H1 (cell line): ENCODE measurements around the gene ADCY2. TPM values are rescaled to one million over a fixed set of nuclear protein-coding genes. Genes with fewer than 3 reads are reported as not detected.

Experiments
- CTCF ChIA-PET: fragments of 300-600 bp; sonication (Branson Sonifier 250); formaldehyde crosslinking; loops from one replicate; lab custom pipeline; 2021; ENCODE audit not compliant: partially characterized antibody; lab: Charles Lee
- POLR2A ChIA-PET: fragments of 300-600 bp; sonication (Branson Sonifier 250); formaldehyde crosslinking; loops from one replicate; lab custom pipeline; 2021; ENCODE audit warnings: inconsistent platforms; ENCODE audit not compliant: partially characterized antibody; lab: Charles Lee
- DNase-seq, 2 experiments: peaks; one replicate each; pipeline versions ENCODE4 v3.0.0 to v3.0.0-alpha.2; 2010 to 2022; ENCODE audit warnings: low spot score in 2 of 2, low read depth in 1 of 2, mixed read lengths in 1 of 2
- FAIRE-seq: peaks from 2 replicates; lab custom pipeline; 2011; peaks lifted over from hg19 to GRCh38; lab: Jason Lieb, UNC
- H2AFZ ChIP-seq: 2 replicates; pipeline ENCODE4 v1.8.1; 2012; ENCODE audit warnings: low read length, inconsistent platforms
- H2AK5ac ChIP-seq: 2 replicates; pipeline ENCODE4 v1.6.1; 2013; ENCODE audit warnings: low read depth, low read length
- H2BK120ac ChIP-seq: replicated peaks from 2 replicates; pipeline ENCODE3; 2013; ENCODE audit warnings: low read depth, low read length, inconsistent platforms
- H2BK12ac ChIP-seq: 2 replicates; pipeline ENCODE4 v1.6.1; 2013; ENCODE audit warnings: low read depth, low read length
- H2BK15ac ChIP-seq: 2 replicates; pipeline ENCODE4 v1.6.1; 2013; ENCODE audit warnings: low read length
- H2BK20ac ChIP-seq: 2 replicates; pipeline ENCODE4 v1.6.1; 2013; ENCODE audit warnings: low read length
- H2BK5ac ChIP-seq: 2 replicates; pipeline ENCODE4 v1.6.1; 2013; ENCODE audit warnings: low read depth, low read length
- H3K14ac ChIP-seq: 2 replicates; pipeline ENCODE4 v1.6.1; 2013; ENCODE audit warnings: inconsistent platforms; ENCODE audit not compliant: insufficient read length
- H3K18ac ChIP-seq: 2 replicates; pipeline ENCODE4 v1.6.1; 2013; ENCODE audit warnings: low read length; ENCODE audit errors: extremely low read depth
- H3K23ac ChIP-seq: 2 replicates; pipeline ENCODE4 v1.6.1; 2013; ENCODE audit warnings: inconsistent platforms; ENCODE audit not compliant: insufficient read length
- H3K23me2 ChIP-seq: 2 replicates; pipeline ENCODE4 v1.6.1; 2013; ENCODE audit warnings: low read depth, low read length
- H3K27ac ChIP-seq: 2 replicates; pipeline ENCODE4 v1.6.1; 2011; ENCODE audit warnings: low read depth, low read length, inconsistent platforms
- H3K27me3 ChIP-seq, 4 experiments: replicated peaks in 1 of 4; 1 replicate in 1 of 4; 2 replicates in 3 of 4; pipeline versions ENCODE4 v1.6.1 to v1.8.1; 2011 to 2013; ENCODE audit warnings: low read length in 3 of 4, mild to moderate bottlenecking in 3 of 4, inconsistent platforms in 2 of 4, mixed read lengths in 2 of 4, moderate library complexity in 1 of 4; ENCODE audit not compliant: control insufficient read depth in 3 of 4, insufficient read depth in 3 of 4; ENCODE audit errors: extremely low read depth in 1 of 4
- H3K36me3 ChIP-seq, 4 experiments: 2 replicates each; pipeline versions ENCODE4 v1.6.1 to v1.8.1; 2011 to 2013; ENCODE audit warnings: mild to moderate bottlenecking in 4 of 4, low read length in 3 of 4, moderate library complexity in 2 of 4, control low read depth in 1 of 4, inconsistent platforms in 1 of 4; ENCODE audit not compliant: insufficient read depth in 4 of 4, control insufficient read depth in 2 of 4
- H3K4ac ChIP-seq: replicated peaks from 2 replicates; pipeline ENCODE3; 2013; ENCODE audit warnings: low read length, low read depth, mixed read lengths, inconsistent platforms; ENCODE audit not compliant: insufficient read length
- H3K4me1 ChIP-seq, 4 experiments: replicated peaks in 1 of 4; 1 replicate in 1 of 4; 2 replicates in 3 of 4; pipeline versions ENCODE4 v1.6.1 to v1.8.1; 2011 to 2013; ENCODE audit warnings: low read length in 3 of 4, inconsistent platforms in 2 of 4, mixed read lengths in 1 of 4; ENCODE audit not compliant: insufficient read depth in 4 of 4, control insufficient read depth in 3 of 4
- H3K4me2 ChIP-seq, 2 experiments: 2 replicates each; pipeline versions ENCODE4 v1.6.1 to v1.8.1; 2011 to 2013; ENCODE audit warnings: low read depth in 2 of 2, low read length in 2 of 2, control low read depth in 1 of 2, inconsistent platforms in 1 of 2, mild to moderate bottlenecking in 1 of 2; ENCODE audit not compliant: insufficient read depth in 1 of 2
- H3K4me3 ChIP-seq, 4 experiments: fragments of 200-600, 300-600 bp in 1 of 4; sonication (generic), shearing (Covaris generic), sonication (Bioruptor Twin) in 1 of 4; 2 replicates each; pipeline versions ENCODE4 v1.5.1 to v1.8.1; 2011 to 2016; ENCODE audit warnings: low read length in 4 of 4, low read depth in 3 of 4, control low read depth in 2 of 4, inconsistent platforms in 2 of 4, mild to moderate bottlenecking in 2 of 4, mixed read lengths in 1 of 4, moderate library complexity in 1 of 4; ENCODE audit not compliant: insufficient read depth in 2 of 4; ENCODE audit errors: extremely low read depth in 1 of 4
- H3K56ac ChIP-seq: replicated peaks from 2 replicates; pipeline ENCODE3; 2013; ENCODE audit warnings: low read depth, mild to moderate bottlenecking, mixed read lengths, low read length, inconsistent platforms; ENCODE audit not compliant: insufficient read length
- H3K79me1 ChIP-seq: 2 replicates; pipeline ENCODE4 v1.6.1; 2013; ENCODE audit warnings: low read depth, low read length, control low read depth
- H3K79me2 ChIP-seq, 2 experiments: 2 replicates each; pipeline versions ENCODE4 v1.6.1 to v1.8.1; 2012 to 2013; ENCODE audit warnings: low read length in 2 of 2, mild to moderate bottlenecking in 2 of 2, inconsistent platforms in 1 of 2; ENCODE audit not compliant: insufficient read depth in 2 of 2, control insufficient read depth in 1 of 2
- H3K9ac ChIP-seq, 4 experiments: replicated peaks in 1 of 4; 1 replicate in 1 of 4; 2 replicates in 3 of 4; pipeline versions ENCODE4 v1.6.1 to v1.8.1; 2011 to 2013; ENCODE audit warnings: low read depth in 3 of 4, low read length in 3 of 4, control low read depth in 2 of 4, mild to moderate bottlenecking in 2 of 4, moderate library complexity in 2 of 4, inconsistent platforms in 1 of 4; ENCODE audit errors: extremely low read depth in 1 of 4
- H3K9me3 ChIP-seq, 2 experiments: 2 replicates each; pipeline versions ENCODE4 v1.6.1 to v1.8.1; 2012 to 2013; ENCODE audit warnings: mild to moderate bottlenecking in 2 of 2, moderate library complexity in 2 of 2, control low read depth in 1 of 2, inconsistent platforms in 1 of 2, low read depth in 1 of 2, low read length in 1 of 2, mixed read lengths in 1 of 2; ENCODE audit not compliant: insufficient read depth in 2 of 2
- H4K20me1 ChIP-seq, 2 experiments: replicated peaks in 1 of 2; 2 replicates each; pipeline versions ENCODE3 to v1.8.1; 2011 to 2013; ENCODE audit warnings: inconsistent platforms in 2 of 2, low read length in 2 of 2, mild to moderate bottlenecking in 1 of 2; ENCODE audit not compliant: insufficient read depth in 2 of 2, control insufficient read depth in 1 of 2
- H4K5ac ChIP-seq: 2 replicates; pipeline ENCODE4 v1.6.1; 2013; ENCODE audit warnings: low read length, low read depth, mixed read lengths, inconsistent platforms; ENCODE audit not compliant: insufficient read length
- H4K8ac ChIP-seq: 2 replicates; pipeline ENCODE4 v1.8.0; 2013; ENCODE audit warnings: mild to moderate bottlenecking, moderate library complexity, low read length, inconsistent platforms; ENCODE audit not compliant: insufficient read depth; ENCODE audit errors: extremely low read depth
- H4K91ac ChIP-seq: replicated peaks from 2 replicates; pipeline ENCODE3; 2013; ENCODE audit warnings: low read length, mixed read lengths, inconsistent platforms; ENCODE audit not compliant: insufficient read length
- ATF2 ChIP-seq: IDR thresholded peaks from 2 replicates; pipeline ENCODE4 v1.6.1; 2012; ENCODE audit warnings: low read length, inconsistent platforms
- HDAC2 ChIP-seq, 2 experiments: fragments of 300-600 bp in 1 of 2; sonication (generic) in 1 of 2; IDR thresholded peaks; 2 replicates each; pipeline ENCODE4 v1.6.1; 2011 to 2012; ENCODE audit warnings: low read depth in 2 of 2, low read length in 2 of 2, mild to moderate bottlenecking in 2 of 2, moderate library complexity in 2 of 2, borderline replicate concordance in 1 of 2, inconsistent platforms in 1 of 2
- JUND ChIP-seq: IDR thresholded peaks from 2 replicates; pipeline ENCODE4 v1.6.1; 2011; ENCODE audit warnings: mild to moderate bottlenecking, improper control_type of control experiment, low read length
- POLR2A ChIP-seq, 2 experiments: IDR thresholded peaks; 1 replicate in 1 of 2; 2 replicates in 1 of 2; pipeline ENCODE4 v1.6.1; 2011; ENCODE audit warnings: low read depth in 2 of 2, low read length in 2 of 2, mild to moderate bottlenecking in 2 of 2; ENCODE audit errors: control extremely low read depth in 1 of 2
- RNF2 ChIP-seq: fragments of 200-900, 300-1000 bp; sonication (generic); IDR thresholded peaks from 2 replicates; pipeline ENCODE4 v1.7.1; 2016; ENCODE audit warnings: borderline replicate concordance, low read depth, mild to moderate bottlenecking, antibody characterized with exemption, low read length; ENCODE audit not compliant: poor library complexity, severe bottlenecking; ENCODE audit errors: missing control alignments
- SIRT6 ChIP-seq: IDR thresholded peaks from one replicate; pipeline ENCODE4 v1.7.1; 2012; ENCODE audit warnings: low read length, inconsistent platforms
- SP2 ChIP-seq: IDR thresholded peaks from 2 replicates; pipeline ENCODE4 v1.6.1; 2012; ENCODE audit warnings: mild to moderate bottlenecking, low read length, inconsistent platforms
- SUZ12 ChIP-seq: fragments of 200-600 bp; sonication (generic); IDR thresholded peaks from 2 replicates; pipeline ENCODE4 v1.6.1; 2012; ENCODE audit warnings: mild to moderate bottlenecking, inconsistent platforms, low read length, moderate library complexity, mixed read lengths
- TBP ChIP-seq: IDR thresholded peaks from 2 replicates; pipeline ENCODE4 v1.6.1; 2011; ENCODE audit warnings: low read depth, low read length, improper control_type of control experiment
- WGBS, 2 experiments: shearing (Covaris generic) in 1 of 2; methylation state at CpG; one replicate each; pipeline versions ENCODE4 v1.1.6 to v1.1.7; 2013 to 2015; ENCODE audit warnings: low lambda C conversion rate in 2 of 2, mixed read lengths in 2 of 2, inconsistent platforms in 1 of 2, low coverage in 1 of 2, missing lambda C conversion rate in 1 of 2; ENCODE audit not compliant: insufficient replicate concordance in 2 of 2, insufficient coverage in 1 of 2, insufficient read length in 1 of 2; ENCODE audit errors: extremely low coverage in 1 of 2, missing lambda C conversion rate in 1 of 2; 5-methylcytosine and 5-hydroxymethylcytosine counted together
- polyA plus RNA-seq, 7 experiments: library from polyadenylated mRNA; depleted of rRNA in 3 of 7; stranded (reverse) in 5 of 7; unstranded in 2 of 7; fragments of >200 nt in 5 of 7; fragments of 200-250 nt in 2 of 7; gene quantifications; 1 replicate in 5 of 7; 2 replicates in 1 of 7; 4 replicates in 1 of 7; pipeline versions ENCODE4 v1.2.1 to v1.2.3, GENCODE V29; 2011 to 2013; ENCODE audit warnings: missing spikeins in 2 of 7, mixed read lengths in 2 of 7
- total RNA-seq: library from RNA; stranded (reverse); fragmentation: NEBNext Ultra II Directional; extraction: Animal tissue kit (Norgen Biotek cat#: 25700); gene quantifications from 2 replicates; pipeline ENCODE4 v1.2.1, GENCODE V29; 2021

ADCY2 gene
- total and polyA plus RNA-seq, 2 of the 8 experiments (the other 6 are each of a cell fraction or from before 2014, with no cell fraction given), result 35.8 to 122 TPM

GRCh38 chr5:7634837-7635236 lies 238.9 kb downstream of the ADCY2 start:
- DNase-seq, result no peak
- Histone ChIP-seq H3K18ac (no peak overlapping the region), H4K20me1 (peaks cover 0 to 2% of the 10 kb centered on the region in 2 experiments), H4K8ac (no peak overlapping the region), H3K4me2 (no peak overlapping the region), H3K9ac (no peak overlapping the region), H4K91ac (no peak overlapping the region), H2BK5ac (no peak overlapping the region), H3K27ac (no peak overlapping the region)
- POLR2A ChIA-PET, result no interaction called here
- TF ChIP-seq JUND (no peak), ATF2 (no peak), TBP (no peak), HDAC2 (IDR thresholded peaks at IDR 0.05; ENCODE audit: borderline replicate concordance in 1 of 2, low read depth in 2 of 2, low read length in 2 of 2) (no peak), SP2 (no peak), SUZ12 (no peak), RNF2 (no peak), POLR2A (IDR thresholded peaks at IDR 0.05; ENCODE audit: control extremely low read depth in 1 of 2, low read depth in 2 of 2, low read length in 2 of 2) (no peak), SIRT6 (no peak)
- TF ChIP-seq, all 59 proteins: peak for 0
- Histone ChIP-seq H3K23me2 (no peaks in the 10 kb centered on the region), H2AK5ac (no peak overlapping the region), H3K4me3 (no peak overlapping the region), H3K14ac (no peak overlapping the region), H3K4me1 (no peaks in the 10 kb centered on the region), H3K56ac (no peak overlapping the region), H3K79me2 (peaks cover 0 to 1% of the 10 kb centered on the region in 2 experiments; a peak in 2 of 4 replicates), H3K4ac (no peak overlapping the region), H3K27me3 (no peaks in the 10 kb centered on the region), H2BK12ac (no peak overlapping the region), H2BK120ac (no peak overlapping the region), H2BK15ac (no peak overlapping the region), H3K79me1 (peaks cover 3% of the 10 kb centered on the region; the same call in 1 of the 2 replicates), H2AFZ (no peak overlapping the region), H3K9me3 (no peaks in the 10 kb centered on the region), H2BK20ac (no peak overlapping the region), H3K23ac (no peak overlapping the region), H4K5ac (no peak overlapping the region), H3K36me3 (peaks cover 0 to 13% (median 3%) of the 10 kb centered on the region in 4 experiments; a peak in 4 of 8 replicates)
- no peak for FAIRE-seq
- 94% methylated on average over 3 of the region's 3 CpGs; no CpG with 5 or more reads in 1 of the 2 experiments for WGBS, 2 experiments
- CTCF ChIA-PET, result no interaction called here
